HG03342 (cell line): ENCODE results near the gene R3HDM2.

Experiments
- ATAC-seq: cut with Tn5 transposase; IDR thresholded peaks from one replicate; pipeline ENCODE4 v1.9.1; 2021; ENCODE audit warnings: mild to moderate bottlenecking, moderate library complexity; ENCODE audit not compliant: unreplicated experiment

Gene R3HDM2

GRCh38 chr12:57207731-57208630 lies 222.9 kb downstream of the R3HDM2 start:
- no peak for ATAC-seq

GRCh38 chr12:57205931-57206330 lies 224.9 kb downstream of the R3HDM2 start:
- ATAC-seq, result no peak

GRCh38 chr12:57205186-57205585 lies 225.7 kb downstream of the R3HDM2 start:
- no peak for ATAC-seq

GRCh38 chr12:57204454-57204853 lies 226.4 kb downstream of the R3HDM2 start:
- ATAC-seq, result no peak

GRCh38 chr12:57203791-57204190 lies 227.1 kb downstream of the R3HDM2 start:
- ATAC-seq, result no peak
